GM19328 (cell line): Measurements from ENCODE around the gene PCDHGA3.
"Not testable (repeated sequence)": the region's sequence is repeated elsewhere in the genome, so short reads cannot be mapped to it uniquely, and the experiment has no call there.

Source experiments
- ATAC-seq: cut with Tn5 transposase; IDR thresholded peaks from one replicate; pipeline ENCODE4 v1.9.1; 2021; ENCODE audit warnings: mild to moderate bottlenecking, moderate library complexity; ENCODE audit not compliant: unreplicated experiment

The PCDHGA3 gene

DNA sequence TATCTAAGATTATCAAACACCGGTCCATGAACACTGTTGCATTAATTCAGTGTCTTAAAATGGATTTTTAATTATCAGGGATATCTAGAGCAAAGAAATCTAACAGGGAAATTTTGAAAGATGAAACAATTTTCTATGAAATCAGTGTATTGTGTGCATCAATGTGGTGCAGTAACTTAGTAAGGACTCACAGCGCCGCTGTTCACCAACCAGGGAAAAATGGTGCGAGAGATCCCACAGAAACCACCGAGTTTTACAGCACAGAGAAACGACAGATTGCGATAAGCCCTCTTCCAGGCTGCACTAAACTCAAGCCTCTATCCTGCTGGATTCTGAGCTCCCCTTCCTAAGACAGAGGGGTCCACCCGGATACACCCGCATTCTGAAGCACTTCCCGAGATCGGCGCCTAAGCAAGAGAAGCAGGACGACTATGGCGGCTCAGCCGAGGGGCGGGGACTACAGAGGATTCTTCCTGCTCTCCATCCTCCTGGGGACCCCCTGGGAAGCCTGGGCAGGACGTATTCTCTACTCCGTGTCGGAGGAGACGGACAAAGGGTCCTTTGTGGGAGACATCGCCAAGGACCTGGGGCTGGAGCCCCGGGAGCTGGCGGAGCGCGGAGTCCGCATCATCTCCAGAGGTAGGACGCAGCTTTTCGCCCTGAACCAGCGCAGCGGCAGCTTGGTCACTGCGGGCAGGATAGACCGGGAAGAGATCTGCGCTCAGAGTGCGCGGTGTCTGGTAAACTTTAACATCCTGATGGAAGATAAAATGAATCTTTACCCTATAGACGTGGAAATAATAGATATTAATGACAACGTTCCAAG lies 39.1 kb downstream of the PCDHGA3 start, which contains the start of gene PCDHGA7:
Gene PCDHGA7 (plus strand): TSS at position 274 of the 826 bp plus-strand sequence. CDS start 158 bp downstream, at position 432.
- no peak for ATAC-seq

DNA sequence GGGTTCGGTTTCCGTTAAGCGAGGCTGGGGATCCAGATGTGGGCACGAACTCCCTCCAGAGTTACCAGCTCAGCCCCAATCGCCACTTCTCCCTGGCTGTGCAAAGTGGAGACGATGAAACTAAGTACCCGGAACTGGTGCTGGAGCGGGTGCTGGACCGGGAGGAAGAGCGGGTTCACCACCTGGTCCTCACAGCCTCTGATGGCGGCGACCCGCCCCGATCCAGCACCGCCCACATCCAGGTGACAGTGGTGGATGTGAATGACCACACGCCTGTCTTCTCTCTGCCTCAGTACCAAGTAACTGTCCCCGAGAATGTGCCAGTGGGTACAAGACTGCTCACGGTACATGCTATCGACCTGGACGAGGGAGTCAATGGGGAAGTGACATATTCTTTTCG lies 39.7 kb downstream of the PCDHGA3 start:
- no peak for ATAC-seq

DNA sequence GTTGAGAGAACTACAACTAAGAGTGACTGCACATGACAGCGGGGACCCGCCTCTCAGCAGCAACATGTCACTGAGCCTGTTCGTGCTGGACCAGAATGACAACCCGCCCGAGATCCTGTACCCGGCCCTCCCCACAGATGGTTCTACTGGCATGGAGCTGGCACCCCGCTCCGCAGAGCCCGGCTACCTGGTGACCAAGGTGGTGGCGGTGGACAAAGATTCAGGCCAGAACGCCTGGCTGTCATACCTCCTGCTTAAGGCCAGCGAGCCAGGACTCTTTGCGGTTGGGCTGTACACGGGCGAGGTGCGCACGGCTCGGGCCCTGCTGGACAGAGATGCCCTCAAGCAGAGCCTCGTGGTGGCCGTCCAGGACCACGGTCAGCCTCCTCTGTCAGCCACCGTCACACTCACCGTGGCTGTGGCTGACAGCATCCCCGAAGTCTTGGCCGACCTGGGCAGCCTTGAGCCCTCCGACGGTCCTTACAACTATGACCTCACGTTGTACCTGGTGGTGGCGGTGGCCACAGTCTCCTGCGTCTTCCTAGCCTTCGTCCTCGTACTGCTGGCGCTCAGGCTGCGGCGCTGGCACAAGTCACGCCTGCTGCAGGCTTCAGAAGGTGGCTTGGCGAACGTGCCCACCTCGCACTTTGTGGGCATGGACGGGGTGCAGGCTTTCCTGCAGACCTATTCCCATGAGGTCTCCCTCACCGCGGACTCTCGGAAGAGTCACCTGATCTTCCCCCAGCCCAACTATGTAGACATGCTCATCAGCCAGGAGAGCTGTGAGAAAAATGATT lies 41.0 kb downstream of the PCDHGA3 start:
- ATAC-seq = no peak

DNA sequence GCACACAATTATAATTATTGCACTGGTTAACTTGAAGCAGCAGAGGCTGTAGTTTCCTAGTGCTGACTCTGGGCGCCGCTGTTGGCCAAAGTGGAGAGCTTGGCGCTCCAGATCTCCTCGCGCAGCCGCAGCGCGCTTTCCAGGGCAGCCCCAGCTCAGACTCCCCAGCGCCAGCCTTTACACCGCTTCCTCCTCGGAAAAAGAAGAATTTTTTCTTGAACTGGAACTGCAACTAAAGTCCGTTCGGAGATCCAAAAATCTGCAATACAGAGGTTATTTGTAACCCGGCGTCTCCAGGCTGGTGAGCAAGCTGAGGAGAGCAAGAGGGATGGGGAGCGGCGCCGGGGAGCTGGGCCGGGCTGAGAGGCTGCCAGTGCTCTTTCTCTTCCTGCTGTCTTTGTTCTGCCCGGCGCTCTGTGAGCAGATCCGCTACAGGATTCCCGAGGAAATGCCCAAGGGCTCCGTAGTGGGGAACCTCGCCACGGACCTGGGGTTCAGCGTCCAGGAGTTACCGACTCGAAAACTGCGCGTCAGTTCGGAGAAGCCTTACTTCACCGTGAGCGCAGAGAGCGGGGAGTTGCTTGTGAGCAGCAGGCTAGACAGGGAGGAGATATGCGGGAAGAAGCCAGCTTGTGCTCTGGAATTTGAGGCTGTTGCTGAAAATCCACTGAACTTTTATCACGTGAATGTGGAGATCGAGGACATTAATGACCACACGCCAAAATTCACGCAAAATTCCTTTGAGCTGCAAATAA lies 44.1 kb downstream of the PCDHGA3 start, which contains the start of gene PCDHGB4:
Gene PCDHGB4 (plus strand): TSS at position 142 of the 755 bp plus-strand sequence. CDS start 187 bp downstream, at position 329.
- not testable (repeated sequence) for ATAC-seq

DNA sequence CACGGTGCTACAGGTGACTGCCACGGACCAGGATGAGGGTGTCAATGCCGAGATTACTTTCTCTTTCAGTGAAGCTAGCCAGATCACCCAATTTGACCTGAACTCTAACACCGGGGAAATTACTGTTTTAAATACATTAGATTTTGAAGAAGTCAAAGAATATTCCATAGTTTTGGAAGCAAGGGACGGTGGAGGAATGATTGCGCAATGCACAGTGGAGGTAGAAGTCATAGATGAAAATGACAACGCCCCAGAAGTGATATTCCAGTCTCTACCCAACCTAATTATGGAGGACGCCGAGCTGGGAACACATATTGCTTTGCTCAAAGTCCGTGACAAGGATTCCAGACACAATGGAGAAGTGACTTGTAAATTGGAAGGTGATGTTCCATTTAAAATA lies 45.0 kb downstream of the PCDHGA3 start:
- ATAC-seq = no peak

DNA sequence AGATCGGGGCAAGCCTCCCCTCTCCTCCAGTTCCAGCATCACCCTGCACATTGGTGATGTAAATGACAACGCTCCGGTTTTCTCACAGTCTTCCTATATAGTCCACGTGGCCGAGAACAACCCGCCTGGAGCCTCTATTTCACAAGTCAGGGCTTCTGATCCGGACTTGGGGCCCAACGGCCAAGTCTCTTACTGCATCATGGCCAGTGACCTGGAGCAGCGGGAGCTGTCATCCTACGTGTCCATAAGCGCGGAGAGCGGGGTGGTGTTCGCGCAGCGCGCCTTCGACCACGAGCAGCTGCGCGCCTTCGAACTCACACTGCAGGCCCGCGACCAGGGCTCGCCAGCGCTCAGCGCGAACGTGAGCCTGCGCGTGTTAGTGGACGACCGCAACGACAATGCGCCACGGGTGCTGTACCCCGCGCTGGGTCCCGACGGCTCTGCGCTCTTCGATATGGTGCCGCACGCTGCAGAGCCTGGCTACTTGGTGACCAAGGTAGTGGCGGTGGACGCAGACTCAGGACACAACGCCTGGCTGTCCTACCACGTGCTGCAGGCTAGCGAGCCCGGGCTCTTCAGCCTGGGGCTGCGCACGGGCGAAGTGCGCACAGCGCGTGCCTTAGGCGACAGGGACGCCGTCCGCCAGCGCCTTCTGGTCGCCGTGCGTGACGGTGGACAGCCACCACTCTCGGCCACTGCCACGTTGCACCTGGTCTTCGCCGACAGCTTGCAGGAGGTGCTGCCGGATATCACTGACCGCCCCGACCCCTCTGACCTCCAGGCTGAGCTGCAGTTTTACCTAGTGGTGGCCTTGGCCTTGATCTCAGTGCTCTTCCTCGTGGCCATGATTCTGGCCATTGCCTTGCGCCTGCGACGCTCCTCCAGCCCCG lies 45.8 kb downstream of the PCDHGA3 start:
- no peak for ATAC-seq

DNA sequence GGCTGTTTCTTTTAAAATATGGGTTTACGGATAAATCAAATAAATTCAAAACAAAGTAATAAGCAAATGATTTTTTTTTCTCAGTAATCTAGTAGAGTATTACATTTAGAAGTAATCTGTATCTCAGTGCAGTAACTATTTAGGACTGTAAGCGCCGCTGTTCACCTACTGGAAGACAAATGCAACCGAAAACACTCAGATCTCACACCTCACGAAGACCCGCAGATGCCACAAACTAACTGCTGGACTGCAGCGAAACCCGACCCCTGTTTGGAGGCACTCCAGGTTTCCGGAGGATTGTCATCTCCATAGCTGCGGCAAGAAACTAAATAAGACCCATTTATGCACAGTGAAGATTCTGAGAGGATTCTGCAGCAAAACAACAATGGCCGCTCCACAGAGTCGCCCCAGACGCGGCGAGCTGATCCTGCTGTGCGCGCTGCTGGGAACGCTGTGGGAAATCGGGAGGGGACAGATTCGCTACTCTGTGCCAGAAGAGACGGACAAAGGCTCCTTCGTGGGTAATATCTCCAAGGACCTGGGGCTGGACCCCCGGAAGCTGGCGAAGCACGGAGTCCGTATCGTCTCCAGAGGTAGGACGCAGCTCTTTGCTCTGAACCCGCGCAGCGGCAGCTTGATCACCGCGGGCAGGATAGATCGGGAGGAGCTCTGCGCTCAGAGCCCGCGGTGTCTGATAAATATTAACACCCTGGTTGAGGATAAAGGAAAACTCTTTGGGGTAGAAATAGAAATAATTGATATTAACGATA lies 49.0 kb downstream of the PCDHGA3 start, which contains the start of gene PCDHGA8:
Gene PCDHGA8 (plus strand): TSS at position 205 of the 770 bp plus-strand sequence. CDS start 181 bp downstream, at position 386.
- ATAC-seq = no peak

DNA sequence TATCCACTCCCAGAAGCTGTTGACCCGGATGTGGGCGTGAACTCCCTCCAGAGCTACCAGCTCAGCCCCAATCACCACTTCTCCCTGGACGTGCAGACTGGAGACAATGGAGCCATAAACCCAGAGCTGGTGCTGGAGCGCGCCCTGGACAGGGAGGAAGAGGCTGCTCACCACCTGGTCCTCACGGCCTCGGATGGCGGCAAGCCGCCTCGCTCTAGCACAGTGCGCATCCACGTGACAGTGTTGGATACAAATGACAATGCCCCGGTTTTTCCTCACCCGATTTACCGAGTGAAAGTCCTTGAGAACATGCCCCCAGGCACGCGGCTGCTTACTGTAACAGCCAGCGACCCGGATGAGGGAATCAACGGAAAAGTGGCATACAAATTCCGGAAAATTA lies 49.6 kb downstream of the PCDHGA3 start:
- ATAC-seq = no peak

DNA sequence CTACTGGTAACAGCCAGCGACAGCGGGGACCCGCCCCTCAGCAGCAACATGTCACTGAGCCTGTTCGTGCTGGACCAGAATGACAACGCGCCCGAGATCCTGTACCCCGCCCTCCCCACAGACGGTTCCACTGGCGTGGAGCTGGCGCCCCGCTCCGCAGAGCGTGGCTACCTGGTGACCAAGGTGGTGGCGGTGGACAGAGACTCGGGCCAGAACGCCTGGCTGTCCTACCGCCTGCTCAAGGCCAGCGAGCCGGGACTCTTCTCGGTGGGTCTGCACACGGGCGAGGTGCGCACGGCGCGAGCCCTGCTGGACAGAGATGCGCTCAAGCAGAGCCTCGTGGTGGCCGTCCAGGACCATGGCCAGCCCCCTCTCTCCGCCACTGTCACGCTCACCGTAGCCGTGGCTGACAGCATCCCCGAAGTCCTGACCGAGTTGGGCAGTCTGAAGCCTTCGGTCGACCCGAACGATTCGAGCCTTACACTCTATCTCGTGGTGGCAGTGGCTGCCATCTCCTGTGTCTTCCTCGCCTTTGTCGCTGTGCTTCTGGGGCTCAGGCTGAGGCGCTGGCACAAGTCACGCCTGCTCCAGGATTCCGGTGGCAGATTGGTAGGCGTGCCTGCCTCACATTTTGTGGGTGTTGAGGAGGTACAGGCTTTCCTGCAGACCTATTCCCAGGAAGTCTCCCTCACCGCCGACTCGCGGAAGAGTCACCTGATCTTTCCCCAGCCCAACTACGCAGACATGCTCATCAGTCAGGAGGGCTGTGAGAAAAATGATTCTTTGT lies 51.0 kb downstream of the PCDHGA3 start:
- not testable (repeated sequence) for ATAC-seq
